Testis (tissue), 3 donors: Measurements from ENCODE around the gene PEX7. TPM values are rescaled to one million over a fixed set of nuclear protein-coding genes. Genes with fewer than 3 reads are reported as not detected.

Experiments used
- DNase-seq: peaks from one replicate; pipeline ENCODE4 v3.0.0-alpha.2; 2019
- H3K27ac ChIP-seq, 2 donors: fragments of 200-600 bp; sonication (generic); one replicate each; pipeline ENCODE4 v1.5.1; 2019
- H3K27me3 ChIP-seq: fragments of 200-600 bp; sonication (generic); one replicate; pipeline ENCODE4 v1.5.1; 2019
- H3K36me3 ChIP-seq: fragments of 200-600 bp; sonication (generic); one replicate; pipeline ENCODE4 v1.5.1; 2017; ENCODE audit warnings: low read depth; ENCODE audit errors: missing control alignments
- H3K4me1 ChIP-seq: fragments of 200-600 bp; sonication (generic); one replicate; pipeline ENCODE4 v1.5.1; 2019
- H3K4me3 ChIP-seq, 2 donors: fragments of 200-600 bp; sonication (generic); one replicate each; pipeline ENCODE4 v1.5.1; 2017 to 2019
- H3K9me3 ChIP-seq: fragments of 200-600 bp; sonication (generic); one replicate; pipeline ENCODE4 v1.5.1; 2017
- CTCF ChIP-seq, 3 experiments: fragments of 450-650 bp in 2 of 3; fragments of 200-600 bp in 1 of 3; sonication (generic) in 1 of 3; IDR thresholded peaks; one replicate each; pipeline ENCODE4 v1.5.1; 2016 to 2019; ENCODE audit warnings: antibody characterized with exemption in 3 of 3, mild to moderate bottlenecking in 2 of 3, moderate library complexity in 1 of 3
- POLR2A ChIP-seq: fragments of 450-650 bp; IDR thresholded peaks from one replicate; pipeline ENCODE4 v1.6.1; 2017; ENCODE audit warnings: antibody characterized with exemption, mild to moderate bottlenecking, moderate library complexity
- WGBS, 2 donors: methylation state at CpG; one replicate each; pipeline ENCODE4 v1.1.5; 2018; 5-methylcytosine and 5-hydroxymethylcytosine counted together
- intact Hi-C: fragments of 100-400 bp; cut with DNase I; formaldehyde crosslinking; loops from one replicate; pipeline ENCODE4 v1.15.1; 2023; ENCODE audit warnings: low total_unique reads
- polyA plus RNA-seq: library from polyadenylated mRNA; stranded (reverse); fragments of 350-450 nt; fragmentation: Illumina TruSeq; extraction: RNeasy Lipid Tissue Mini Kit (QIAGEN cat#74804); gene quantifications from one replicate; pipeline ENCODE4 v1.2.3, GENCODE V29; 2014; ENCODE audit warnings: low read depth, low replicate concordance; ENCODE audit not compliant: insufficient read depth
- total RNA-seq, 2 donors: library from RNA; depleted of rRNA; stranded (reverse); fragments of >200 nt; gene quantifications; one replicate each; pipeline ENCODE4 v1.2.3, GENCODE V29; 2016

The PEX7 gene
- total and polyA plus RNA-seq, 3 donors from 2014 or later: 16.6 to 28.6 (median 18.5) TPM

- intact Hi-C loops: no loop called here
- TF ChIP-seq POLR2A (no peak), CTCF (IDR thresholded peaks at IDR 0.05) (no peak)
- Histone ChIP-seq H3K36me3 (no peaks in the 10 kb centered on the region), H3K9me3 (no peaks in the 10 kb centered on the region), H3K27me3 (peaks cover 4% of the 10 kb centered on the region), H3K27ac (no peak overlapping the region), H3K4me1 (peaks cover 12% of the 10 kb centered on the region), H3K4me3 (peak overlapping the region; percentile 42 to 48)
- DNase-seq: no peak
- 0% methylated on average over 15 to 48 of the region's 59 CpGs for WGBS, 2 donors
Observed at GRCh38 chr6:136921381-136921935, 99.1 kb downstream of the PEX7 start.

- 1% methylated on average over 84 of the region's 86 CpGs; no CpG with 5 or more reads in 1 of the 2 donors for WGBS, 2 donors
- intact Hi-C loops: no loop called here
- Histone ChIP-seq H3K36me3 (no peaks in the 10 kb centered on the region), H3K4me1 (peaks cover 12% of the 10 kb centered on the region), H3K27ac (no peak within 1 kb of the TSS), H3K27me3 (peaks cover 4% of the 10 kb centered on the region), H3K4me3 (peak within 1 kb of the TSS; percentile 42 to 48), H3K9me3 (no peaks in the 10 kb centered on the region)
- no peak for DNase-seq
- no peak for TF ChIP-seq CTCF (IDR thresholded peaks at IDR 0.05)
- no peak for TF ChIP-seq POLR2A
Observed at GRCh38 chr6:136921936-136922684, 99.7 kb downstream of the PEX7 start, which contains the start of gene SLC35D3. TSS of gene SLC35D3 (plus strand) at chr6:136922301. CDS start at chr6:136922429, 128 bp downstream.

GRCh38 chr6:136922685-136923006 is 100.3 kb downstream of the PEX7 start:
- Histone ChIP-seq H3K27me3 (peaks cover 4% of the 10 kb centered on the region), H3K9me3 (no peaks in the 10 kb centered on the region), H3K4me1 (peaks cover 12% of the 10 kb centered on the region), H3K4me3 (peak overlapping the region; percentile 28 to 42), H3K27ac (no peak overlapping the region), H3K36me3 (no peaks in the 10 kb centered on the region)
- no peak for DNase-seq
- intact Hi-C loops: no loop called here
- 1% methylated on average over 26 of the region's 29 CpGs; no CpG with 5 or more reads in 1 of the 2 donors for WGBS, 2 donors
- no peak for TF ChIP-seq POLR2A
- no peak for TF ChIP-seq CTCF (IDR thresholded peaks at IDR 0.05)

- DNase-seq: no peak
- Histone ChIP-seq H3K27ac (no peak overlapping the region), H3K27me3 (peaks cover 4% of the 10 kb centered on the region), H3K36me3 (no peaks in the 10 kb centered on the region), H3K9me3 (no peaks in the 10 kb centered on the region), H3K4me3 (peak overlapping the region in 1 of 2 donors; percentile 28), H3K4me1 (peaks cover 12% of the 10 kb centered on the region)
- 11 to 12% methylated on average over 27 to 55 of the region's 65 CpGs for WGBS, 2 donors
- no peak for TF ChIP-seq CTCF (IDR thresholded peaks at IDR 0.05)
- no peak for TF ChIP-seq POLR2A
- intact Hi-C loops: no loop called here
Observed at GRCh38 chr6:136923116-136923953, 100.9 kb downstream of the PEX7 start.
